B cell (primary cell): ENCODE measurements around the gene PTPRT. TPM values are rescaled to one million over a fixed set of nuclear protein-coding genes. Genes with fewer than 3 reads are reported as not detected.

Experiments used
- ATAC-seq: fragments of 200-7000 bp; cut with Tn5 transposase; one replicate; pipeline ENCODE4 v1.10.0; 2021; ENCODE audit warnings: low read depth, mild to moderate bottlenecking, moderate number of reproducible peaks, moderate library complexity
- CTCF ChIA-PET: fragments of 350-600 bp; sonication (Branson Sonifier 250); formaldehyde crosslinking; loops from one replicate; lab custom pipeline; 2021; ENCODE audit warnings: antibody characterized with exemption, inconsistent platforms; lab: Charles Lee
- POLR2A ChIA-PET: fragments of 350-600 bp; sonication (Branson Sonifier 250); formaldehyde crosslinking; loops from one replicate; lab custom pipeline; 2021; ENCODE audit warnings: antibody characterized with exemption; lab: Charles Lee
- DNase-seq: peaks from one replicate; pipeline ENCODE4 v3.0.0; 2013
- H2AFZ ChIP-seq: 2 replicates; pipeline ENCODE4 v1.6.1; 2012; ENCODE audit warnings: mild to moderate bottlenecking, low read depth, low read length; ENCODE audit not compliant: insufficient read depth, poor library complexity, severe bottlenecking
- H3K27ac ChIP-seq, 2 donors: 1 replicate in 1 of 2; 2 replicates in 1 of 2; pipeline ENCODE4 v1.5.1; 2012 to 2013; ENCODE audit warnings: low read length in 2 of 2, mild to moderate bottlenecking in 2 of 2, moderate library complexity in 1 of 2
- H3K27me3 ChIP-seq, 4 experiments: fragments of 200-600 bp in 1 of 4; sonication (generic) in 1 of 4; replicated peaks in 1 of 4; 1 replicate in 2 of 4; 2 replicates in 2 of 4; pipeline versions ENCODE4 v1.6.1 to v1.7.0; 2013 to 2016; ENCODE audit warnings: low read length in 3 of 4, mild to moderate bottlenecking in 2 of 4, mixed read lengths in 1 of 4, moderate library complexity in 1 of 4; ENCODE audit not compliant: insufficient read depth in 4 of 4, control insufficient read depth in 3 of 4; ENCODE audit errors: control extremely low read depth in 1 of 4
- H3K36me3 ChIP-seq, 2 experiments: replicated peaks in 1 of 2; 1 replicate in 1 of 2; 2 replicates in 1 of 2; pipeline versions ENCODE4 v1.6.1 to v1.7.1; 2013; ENCODE audit warnings: low read length in 1 of 2; ENCODE audit not compliant: insufficient read depth in 2 of 2, control insufficient read depth in 1 of 2; ENCODE audit errors: control extremely low read depth in 1 of 2, extremely low read depth in 1 of 2
- H3K4me1 ChIP-seq, 2 donors: fragments of 200-600 bp in 1 of 2; sonication (generic) in 1 of 2; 1 replicate in 1 of 2; 2 replicates in 1 of 2; pipeline versions ENCODE4 v1.5.1 to v1.6.1; 2013 to 2017; ENCODE audit warnings: low read length in 2 of 2; ENCODE audit not compliant: control insufficient read depth in 2 of 2, insufficient read depth in 2 of 2
- H3K4me2 ChIP-seq: replicated peaks from 2 replicates; pipeline ENCODE3; 2012; ENCODE audit warnings: mild to moderate bottlenecking, low read depth, low read length; ENCODE audit not compliant: poor library complexity, severe bottlenecking
- H3K4me3 ChIP-seq, 5 experiments: fragments of 200-600 bp in 1 of 5; sonication (generic) in 1 of 5; 1 replicate in 3 of 5; 2 replicates in 2 of 5; pipeline versions ENCODE4 v1.5.1 to v1.7.0; 2011 to 2016; ENCODE audit warnings: low read length in 4 of 5, mild to moderate bottlenecking in 4 of 5, low read depth in 2 of 5, control low read depth in 1 of 5, moderate library complexity in 1 of 5; ENCODE audit not compliant: insufficient read depth in 1 of 5; ENCODE audit errors: control extremely low read depth in 1 of 5, extremely low read depth in 1 of 5
- H3K79me2 ChIP-seq: fragments of 200-600 bp; sonication (generic); one replicate; pipeline ENCODE4 v1.6.0; 2016; ENCODE audit warnings: low read length; ENCODE audit not compliant: control insufficient read depth, insufficient read depth
- H3K9ac ChIP-seq: fragments of 200-600 bp; sonication (generic); 2 replicates; pipeline ENCODE4 v1.6.1; 2017; ENCODE audit warnings: mild to moderate bottlenecking, low read length, moderate library complexity
- H3K9me3 ChIP-seq, 3 donors: one replicate each; pipeline versions ENCODE4 v1.6.1 to v1.7.1; 2013; ENCODE audit warnings: low read length in 2 of 3; ENCODE audit not compliant: control insufficient read depth in 2 of 3, insufficient read depth in 1 of 3; ENCODE audit errors: control extremely low read depth in 1 of 3
- H4K20me1 ChIP-seq: 2 replicates; pipeline ENCODE4 v1.6.0; 2012; ENCODE audit warnings: mild to moderate bottlenecking, low read length; ENCODE audit not compliant: insufficient read depth, control insufficient read depth, poor library complexity, severe bottlenecking
- H3K27ac Mint-ChIP-seq: one replicate; pipeline ENCODE4 v1.8.0; 2021; ENCODE audit warnings: mixed read lengths
- H3K27me3 Mint-ChIP-seq: one replicate; pipeline ENCODE4 v1.8.0; 2021; ENCODE audit warnings: mixed read lengths
- H3K4me1 Mint-ChIP-seq: one replicate; pipeline ENCODE4 v1.8.0; 2021; ENCODE audit warnings: mixed read lengths
- H3K4me3 Mint-ChIP-seq: one replicate; pipeline ENCODE4 v1.8.0; 2021; ENCODE audit warnings: mixed read lengths
- H3K9me3 Mint-ChIP-seq: one replicate; pipeline ENCODE4 v1.8.0; 2022; ENCODE audit warnings: mixed read lengths; ENCODE audit not compliant: insufficient read depth
- CTCF ChIP-seq: fragments of 200-600 bp; IDR thresholded peaks from one replicate; pipeline ENCODE4 v1.8.0; 2022; ENCODE audit warnings: antibody characterized with exemption, mild to moderate bottlenecking
- EZH2 ChIP-seq: IDR thresholded peaks from 2 replicates; pipeline ENCODE4 v1.6.1; 2012; ENCODE audit warnings: borderline replicate concordance, low read depth, mild to moderate bottlenecking, moderate library complexity, low read length; ENCODE audit not compliant: insufficient read depth, poor library complexity, severe bottlenecking
- WGBS: methylation state at CpG from one replicate; pipeline ENCODE4 v1.1.5; 2013; ENCODE audit warnings: missing lambda C conversion rate; ENCODE audit not compliant: insufficient coverage; 5-methylcytosine and 5-hydroxymethylcytosine counted together
- intact Hi-C: fragments of 100-400 bp; cut with micrococcal nuclease; formaldehyde crosslinking; loops from one replicate; pipeline ENCODE4 v1.10.0; 2022
- polyA plus RNA-seq: library from polyadenylated mRNA; depleted of rRNA; stranded (reverse); fragments of >200 nt; gene quantifications from 2 replicates; pipeline ENCODE4 v1.2.3, GENCODE V29; 2012
- total RNA-seq, 2 donors: library from RNA; stranded (reverse); fragments of 120-200 nt in 1 of 2; gene quantifications; 1 replicate in 1 of 2; 2 replicates in 1 of 2; pipeline versions ENCODE4 v1.2.3 to v1.2.4, GENCODE V29; 2013 to 2022

The PTPRT gene
- total and polyA plus RNA-seq, 2 donors (not counting 1 experiment from before 2014, with no cell fraction given): not detected

GRCh38 chr20:42734660-42735368 is 454.9 kb downstream of the PTPRT start:
- intact Hi-C loops: no loop called here
- H3K36me3 ChIP-seq: no peaks in the 10 kb centered on the region
- H4K20me1 ChIP-seq: no peaks in the 10 kb centered on the region
- DNase-seq (no peak), ATAC-seq (no peak)
- no peaks in the 10 kb centered on the region for H3K4me1 Mint-ChIP-seq
- 77% methylated on average over 4 of the region's 5 CpGs for WGBS
- H3K9me3 ChIP-seq: peaks cover 0 to 8% (median 0%) of the 10 kb centered on the region in 3 donors
- H3K27ac ChIP-seq: no peak overlapping the region
- H2AFZ ChIP-seq: no peak overlapping the region
- CTCF ChIA-PET: no interaction called here
- no peak for TF ChIP-seq EZH2
- H3K9ac ChIP-seq: no peak overlapping the region
- no peaks in the 10 kb centered on the region for H3K4me1 ChIP-seq
- H3K9me3 Mint-ChIP-seq: peaks cover 6% of the 10 kb centered on the region
- H3K4me2 ChIP-seq: no peak overlapping the region
- no peaks in the 10 kb centered on the region for H3K27me3 ChIP-seq
- H3K4me3 Mint-ChIP-seq: no peak overlapping the region
- H3K79me2 ChIP-seq: no peaks in the 10 kb centered on the region
- POLR2A ChIA-PET: no interaction called here
- no peak overlapping the region for H3K27ac Mint-ChIP-seq
- H3K27me3 Mint-ChIP-seq: no peaks in the 10 kb centered on the region
- no peak overlapping the region for H3K4me3 ChIP-seq

- Histone ChIP-seq H3K4me1 (no peaks in the 10 kb centered on the region), H3K79me2 (no peaks in the 10 kb centered on the region), H3K36me3 (no peaks in the 10 kb centered on the region), H3K4me2 (no peak overlapping the region), H2AFZ (no peak overlapping the region), H3K27ac (no peak overlapping the region), H3K27me3 (no peaks in the 10 kb centered on the region), H3K4me3 (no peak overlapping the region), H3K9me3 (peaks cover 0 to 6% (median 0%) of the 10 kb centered on the region in 3 donors), H3K9ac (no peak overlapping the region), H4K20me1 (no peaks in the 10 kb centered on the region)
- ChIA-PET POLR2A (no interaction called here), CTCF (no interaction called here)
- Mint-ChIP-seq H3K9me3 (peaks cover 2% of the 10 kb centered on the region), H3K4me3 (no peak overlapping the region), H3K27me3 (no peaks in the 10 kb centered on the region), H3K4me1 (no peaks in the 10 kb centered on the region), H3K27ac (no peak overlapping the region)
- ATAC-seq (no peak), DNase-seq (no peak)
- no peak for TF ChIP-seq CTCF
- TF ChIP-seq EZH2: no peak
- 80% methylated on average over 1 of the region's 2 CpGs for WGBS
- intact Hi-C loops: no loop called here
Observed at GRCh38 chr20:42721923-42722322, 467.8 kb downstream of the PTPRT start.
